ENCODE measurements around the gene ANKDD1B.

ANKDD1B gene

GRCh38 chr5:75716715-75717081 is 105.4 kb downstream of the ANKDD1B start:
- ATAC-seq (ENCODE audit: low read depth) (no peak), DNase-seq (ENCODE audit: low spot score in 2 of 2) (no peak)
- Mint-ChIP-seq H3K9me3 (no peaks in the 10 kb centered on the region), H3K36me3 (peaks cover 13% of the 10 kb centered on the region), H3K27ac (peak overlapping the region; percentile 95), H3K4me1 (peaks cover 24% of the 10 kb centered on the region), H3K27me3 (no peaks in the 10 kb centered on the region), H3K4me3 (peak overlapping the region; percentile 100)

GRCh38 chr5:75717082-75717922 is 106.0 kb downstream of the ANKDD1B start, which contains the start of gene POC5:
Gene POC5, minus strand, starts transcription at chr5:75717437. Its CDS starts 4,500 bp downstream, at chr5:75712937.
- Mint-ChIP-seq H3K4me1 (peaks cover 24% of the 10 kb centered on the region), H3K36me3 (peaks cover 12% of the 10 kb centered on the region), H3K27me3 (no peaks in the 10 kb centered on the region), H3K9me3 (no peaks in the 10 kb centered on the region), H3K4me3 (peak within 1 kb of the TSS; percentile 100), H3K27ac (peak within 1 kb of the TSS; percentile 95)
- ATAC-seq (ENCODE audit: low read depth) (peak; percentile 91), DNase-seq (ENCODE audit: low spot score in 2 of 2) (peak; percentile 99)

- DNase-seq (ENCODE audit: low spot score in 2 of 2) (no peak), ATAC-seq (ENCODE audit: low read depth) (no peak)
- H3K4me1 Mint-ChIP-seq = peaks cover 6% of the 10 kb centered on the region
- peaks cover 2% of the 10 kb centered on the region for H3K36me3 Mint-ChIP-seq
- H3K9me3 Mint-ChIP-seq = no peaks in the 10 kb centered on the region
- H3K27ac Mint-ChIP-seq = no peak overlapping the region
- no peak overlapping the region for H3K4me3 Mint-ChIP-seq
- H3K27me3 Mint-ChIP-seq = no peaks in the 10 kb centered on the region
Measured at GRCh38 chr5:75720882-75721281, 109.6 kb downstream of the ANKDD1B start.
